Activated naive CD4-positive, alpha-beta T cell treated with anti-CD3 and anti-CD28 coated beads, Interleukin-2, amount 50 U/mL, for 16 hours (primary cell): Measurements from ENCODE around the gene PDP2.

Experiments used
- DNase-seq: peaks from one replicate; pipeline ENCODE4 v3.0.0-alpha.2; 2020

PDP2 gene

GRCh38 chr16:66939366-66939765, 59.1 kb downstream of the PDP2 start:
- no peak for DNase-seq

GRCh38 chr16:66940236-66940635, 59.9 kb downstream of the PDP2 start:
- DNase-seq: no peak
